NCI-H2196 treated with DMSO at 0.1 percent for 48 hours (cell line): ENCODE results near the gene NDUFS4.
"Not testable (repeated sequence)": the region's sequence is repeated elsewhere in the genome, so short reads cannot be mapped to it uniquely, and the experiment has no call there.

ENCODE experiments used
- DNase-seq: peaks from one replicate; lab custom pipeline; 2025; ENCODE audit not compliant: unreplicated experiment; lab: John Stamatoyannopoulos, UW

Gene NDUFS4

GRCh38 chr5:53575101-53575500 is 14.7 kb downstream of the NDUFS4 start:
- DNase-seq, result no peak

GRCh38 chr5:53575831-53576230 is 15.4 kb downstream of the NDUFS4 start:
- no peak for DNase-seq

GRCh38 chr5:53576674-53577073 is 16.2 kb downstream of the NDUFS4 start:
- DNase-seq, result no peak

- DNase-seq, result no peak
Measured at GRCh38 chr5:53578854-53579253, 18.4 kb downstream of the NDUFS4 start.

- no peak for DNase-seq
Measured at GRCh38 chr5:53580547-53580946, 20.1 kb downstream of the NDUFS4 start.

- DNase-seq, result no peak
Measured at GRCh38 chr5:53582225-53582624, 21.8 kb downstream of the NDUFS4 start.

GRCh38 chr5:53590759-53591158 is 30.3 kb downstream of the NDUFS4 start:
- no peak for DNase-seq

- DNase-seq, result no peak
Measured at GRCh38 chr5:53594419-53594818, 34.0 kb downstream of the NDUFS4 start.

GRCh38 chr5:53597894-53598293 is 37.5 kb downstream of the NDUFS4 start:
- no peak for DNase-seq

- no peak for DNase-seq
Measured at GRCh38 chr5:53601570-53601969, 41.1 kb downstream of the NDUFS4 start.

GRCh38 chr5:53603009-53603687 is 42.7 kb downstream of the NDUFS4 start:
- no peak for DNase-seq

- DNase-seq, result no peak
Measured at GRCh38 chr5:53604309-53604708, 43.9 kb downstream of the NDUFS4 start.

GRCh38 chr5:53607886-53608285 is 47.4 kb downstream of the NDUFS4 start:
- no peak for DNase-seq

- not testable (repeated sequence) for DNase-seq
Measured at GRCh38 chr5:53608897-53609296, 48.5 kb downstream of the NDUFS4 start.

- DNase-seq, result no peak
Measured at GRCh38 chr5:53613061-53613460, 52.6 kb downstream of the NDUFS4 start.

GRCh38 chr5:53613536-53613935 is 53.1 kb downstream of the NDUFS4 start:
- no peak for DNase-seq

GRCh38 chr5:53614376-53614885 is 54.0 kb downstream of the NDUFS4 start:
- DNase-seq, result no peak

GRCh38 chr5:53616939-53617549 is 56.6 kb downstream of the NDUFS4 start:
- no peak for DNase-seq

GRCh38 chr5:53631251-53631650 is 70.8 kb downstream of the NDUFS4 start:
- DNase-seq, result no peak

GRCh38 chr5:53642061-53642460 is 81.6 kb downstream of the NDUFS4 start:
- no peak for DNase-seq

GRCh38 chr5:53643445-53643844 is 83.0 kb downstream of the NDUFS4 start:
- DNase-seq, result no peak

GRCh38 chr5:53645078-53645477 is 84.6 kb downstream of the NDUFS4 start:
- no peak for DNase-seq

- no peak for DNase-seq
Measured at GRCh38 chr5:53649352-53649751, 88.9 kb downstream of the NDUFS4 start.
